Esophagus squamous epithelium (tissue), 5 donors: Measurements from ENCODE around the gene SERPINA4. TPM values are rescaled to one million over a fixed set of nuclear protein-coding genes. Genes with fewer than 3 reads are reported as not detected.
A peak's percentile ranks its signal among the peaks of the same experiment; 100 is the strongest.
"Not testable (repeated sequence)": the region's sequence is repeated elsewhere in the genome, so short reads cannot be mapped to it uniquely, and the experiment has no call there.

Experiments
- DNase-seq: peaks from one replicate; lab custom pipeline; 2025; lab: John Stamatoyannopoulos, UW
- H3K27ac ChIP-seq, 4 donors: fragments of 200-600 bp; sonication (generic); one replicate each; pipeline ENCODE4 v1.5.1; 2016 to 2019; ENCODE audit warnings: mild to moderate bottlenecking in 1 of 4
- H3K27me3 ChIP-seq, 4 donors: fragments of 200-600 bp; sonication (generic); 1 replicate in 3 of 4; 2 replicates in 1 of 4; pipeline versions ENCODE4 v1.5.1 to v1.6.0; 2017 to 2021; ENCODE audit warnings: antibody characterized with exemption in 1 of 4
- H3K36me3 ChIP-seq, 3 donors: fragments of 200-600 bp; sonication (generic); one replicate each; pipeline ENCODE4 v1.5.1; 2016 to 2019
- H3K4me1 ChIP-seq, 3 donors: fragments of 200-600 bp; sonication (generic); one replicate each; pipeline ENCODE4 v1.5.1; 2017 to 2019
- H3K4me3 ChIP-seq, 4 donors: fragments of 200-600 bp; sonication (generic); 1 replicate in 3 of 4; 2 replicates in 1 of 4; pipeline ENCODE4 v1.5.1; 2016 to 2019; ENCODE audit warnings: mild to moderate bottlenecking in 2 of 4, moderate library complexity in 1 of 4
- H3K9me3 ChIP-seq, 3 donors: fragments of 200-600 bp; sonication (generic); one replicate each; pipeline ENCODE4 v1.5.1; 2016 to 2019
- CTCF ChIP-seq, 6 experiments: fragments of 450-650 bp in 4 of 6; fragments of 200-600 bp in 2 of 6; sonication (generic) in 2 of 6; IDR thresholded peaks; one replicate each; pipeline ENCODE4 v1.5.1; 2016 to 2019; ENCODE audit warnings: antibody characterized with exemption in 6 of 6, mild to moderate bottlenecking in 4 of 6, moderate library complexity in 4 of 6
- POLR2A ChIP-seq, 4 donors: fragments of 450-650 bp; IDR thresholded peaks; one replicate each; pipeline ENCODE4 v1.6.1; 2017; ENCODE audit warnings: antibody characterized with exemption in 4 of 4, mild to moderate bottlenecking in 4 of 4, moderate library complexity in 3 of 4
- WGBS, 2 donors: methylation state at CpG; one replicate each; pipeline ENCODE4 v1.1.5; 2018; 5-methylcytosine and 5-hydroxymethylcytosine counted together
- intact Hi-C: fragments of 100-400 bp; cut with DNase I; formaldehyde crosslinking; loops from one replicate; pipeline ENCODE4 v1.15.0; 2022
- total RNA-seq, 4 donors: library from RNA; depleted of rRNA; stranded (reverse); fragments of >200 nt; gene quantifications; one replicate each; pipeline ENCODE4 v1.1.0, GENCODE V29; 2016
- donor health status: DM: yes; HTN: yes; CAD: no.

SERPINA4 gene
- total RNA-seq, 4 donors from 2014 or later, result not detected

- peak overlapping the region; percentile 50 to 83 (median 79) for H3K27ac ChIP-seq
- intact Hi-C loops, result no loop called here
- DNase-seq, result no peak
- no peak overlapping the region for H3K4me3 ChIP-seq
- WGBS, 2 donors, result 75 to 100% methylated on average over 3 to 4 of the region's 5 CpGs
- H3K36me3 ChIP-seq, result no peaks in the 10 kb centered on the region
- H3K27me3 ChIP-seq, result no peaks in the 10 kb centered on the region
- no peaks in the 10 kb centered on the region for H3K9me3 ChIP-seq
- TF ChIP-seq CTCF (IDR thresholded peaks at IDR 0.05), result no peak
- no peak for TF ChIP-seq POLR2A (IDR thresholded peaks at IDR 0.05)
- H3K4me1 ChIP-seq, result peaks cover 29 to 46% (median 40%) of the 10 kb centered on the region in 3 donors
Observed at GRCh38 chr14:94602722-94603121, 41.5 kb downstream of the SERPINA4 start.

DNA sequence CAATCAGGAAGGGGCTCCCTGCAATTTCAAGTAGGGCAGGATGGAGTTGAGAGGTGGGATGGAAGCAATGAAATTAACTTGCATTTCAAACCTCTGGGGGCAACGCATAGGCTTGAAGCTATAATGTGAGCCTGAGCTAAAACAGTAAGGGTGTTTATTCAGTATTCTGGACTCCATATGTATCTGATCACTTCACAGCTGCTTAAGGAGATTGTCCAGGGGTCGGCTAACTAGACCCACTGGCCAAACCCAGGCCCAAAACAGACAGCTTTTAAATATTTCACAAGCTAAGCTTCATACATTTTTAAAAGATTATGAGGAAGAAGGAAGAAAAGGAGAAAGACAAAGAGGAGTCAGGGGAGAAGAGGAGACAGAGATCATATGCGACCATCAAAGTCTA is 44.1 kb downstream of the SERPINA4 start:
- no peak for DNase-seq
- no peaks in the 10 kb centered on the region for H3K9me3 ChIP-seq
- H3K4me1 ChIP-seq, result peaks cover 10 to 33% (median 20%) of the 10 kb centered on the region in 3 donors
- TF ChIP-seq CTCF (IDR thresholded peaks at IDR 0.05), result no peak
- TF ChIP-seq POLR2A (IDR thresholded peaks at IDR 0.05), result no peak
- H3K27ac ChIP-seq, result no peak overlapping the region
- H3K27me3 ChIP-seq, result no peaks in the 10 kb centered on the region
- intact Hi-C loops, result no loop called here
- 70 to 77% methylated on average over 3 of the region's 3 CpGs for WGBS, 2 donors
- no peaks in the 10 kb centered on the region for H3K36me3 ChIP-seq
- no peak overlapping the region for H3K4me3 ChIP-seq

DNA sequence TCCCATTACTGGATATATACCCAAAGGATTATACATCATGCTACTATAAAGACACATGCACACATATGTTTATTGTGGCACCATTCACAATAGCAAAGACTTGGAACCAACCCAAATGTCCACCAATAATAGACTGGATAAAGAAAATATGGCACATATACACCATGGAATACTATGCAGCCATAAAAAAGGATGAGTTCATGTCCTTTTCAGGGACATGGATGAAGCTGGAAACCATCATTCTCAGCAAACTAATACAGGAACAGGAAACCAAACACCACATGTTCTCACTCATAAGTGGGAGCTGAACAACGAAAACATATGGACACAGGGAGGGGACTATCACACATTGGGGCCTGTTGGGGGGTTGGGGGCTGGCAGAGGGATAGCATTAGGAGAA is 47.7 kb downstream of the SERPINA4 start:
- H3K27ac ChIP-seq, DNase-seq, H3K36me3 ChIP-seq, H3K27me3 ChIP-seq, H3K9me3 ChIP-seq, H3K4me3 ChIP-seq, intact Hi-C loops: not testable (repeated sequence)
- WGBS, 2 donors, result 73 to 89% methylated on average over 1 of the region's 1 CpG
- peaks cover 3 to 36% (median 3%) of the 10 kb centered on the region in 3 donors for H3K4me1 ChIP-seq

DNA sequence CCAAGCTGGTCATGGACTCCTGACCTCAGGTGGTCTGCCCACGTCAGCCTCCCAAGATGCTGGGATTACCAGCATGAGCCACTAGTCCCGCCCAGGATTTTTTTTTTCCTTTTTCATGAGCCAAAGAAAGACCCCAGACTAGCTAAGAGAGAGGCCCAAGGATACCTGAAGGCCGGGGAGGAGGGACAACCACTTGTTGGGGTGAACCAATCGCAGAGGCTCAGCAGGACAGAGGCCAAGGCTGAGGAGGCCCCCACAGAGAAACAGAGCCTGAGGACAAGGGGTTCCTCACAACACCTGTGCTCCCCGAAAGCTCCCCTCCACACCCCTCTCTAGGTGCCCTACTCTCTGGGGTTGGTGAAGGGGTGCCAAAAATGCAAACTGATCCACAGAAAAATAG is 49.9 kb downstream of the SERPINA4 start:
- Histone ChIP-seq H3K4me1 (peaks cover 3 to 36% (median 3%) of the 10 kb centered on the region in 3 donors), H3K36me3 (no peaks in the 10 kb centered on the region), H3K9me3 (peaks cover 0 to 2% (median 0%) of the 10 kb centered on the region in 3 donors), H3K27ac (peak overlapping the region in 1 of 4 donors; percentile 30), H3K4me3 (no peak overlapping the region), H3K27me3 (no peaks in the 10 kb centered on the region)
- intact Hi-C loops, result no loop called here
- TF ChIP-seq CTCF (IDR thresholded peaks at IDR 0.05), result no peak
- no peak for TF ChIP-seq POLR2A (IDR thresholded peaks at IDR 0.05)
- no peak for DNase-seq
- WGBS, 2 donors, result 88 to 96% methylated on average over 4 to 5 of the region's 5 CpGs

GRCh38 chr14:94612174-94612573 is 50.9 kb downstream of the SERPINA4 start, which contains the start of gene SERPINA3:
SERPINA3 (plus strand) TSS chr14:94612391; CDS start chr14:94614442, 2,051 bp downstream.
- 52 to 66% methylated on average over 2 to 4 of the region's 4 CpGs for WGBS, 2 donors
- Histone ChIP-seq H3K27me3 (no peaks in the 10 kb centered on the region), H3K4me3 (peak within 1 kb of the TSS in 2 of 4 donors; percentile 25 to 48)

More at GRCh38 chr14:94612174-94612573, 50.9 kb downstream of the SERPINA4 start, which contains the start of gene SERPINA3:
- Histone ChIP-seq H3K4me1 (peaks cover 3 to 36% (median 3%) of the 10 kb centered on the region in 3 donors), H3K27ac (peak within 1 kb of the TSS in 3 of 4 donors; percentile 11 to 76 (median 64)), H3K36me3 (no peaks in the 10 kb centered on the region), H3K9me3 (peaks cover 0 to 12% (median 4%) of the 10 kb centered on the region in 3 donors)
- intact Hi-C loops, result no loop called here
- no peak for TF ChIP-seq CTCF (IDR thresholded peaks at IDR 0.05)
- no peak for TF ChIP-seq POLR2A (IDR thresholded peaks at IDR 0.05)
- no peak for DNase-seq
